HepG2 (cell line): Measurements from ENCODE around the gene METTL26. TPM values are rescaled to one million over a fixed set of nuclear protein-coding genes. Genes with fewer than 3 reads are reported as not detected.

Experiments
- ATAC-seq: fragments of 200-7000 bp; cut with Tn5 transposase; 3 replicates; pipeline ENCODE4 v1.9.1; 2020; ENCODE audit warnings: mild to moderate bottlenecking, moderate library complexity
- BruUV-seq: library from RNA; stranded (reverse); fragments of 400-500 nt; replicated peaks from 2 replicates; lab custom pipeline; 2021; lab: Mats Ljungman, UMichigan
- CTCF ChIA-PET: fragments of 300-600 bp; formaldehyde crosslinking; extraction: SDS; loops from one replicate; lab custom pipeline; 2021; ENCODE audit warnings: low total read pairs, inconsistent platforms, low intra/inter-chr PET ratio; lab: Yijun Ruan, JAX
- POLR2A ChIA-PET: fragments of 350-600 bp; sonication (Branson Sonifier 250); formaldehyde crosslinking; loops from one replicate; lab custom pipeline; 2020; ENCODE audit warnings: antibody characterized with exemption, inconsistent platforms; lab: Yijun Ruan, JAX
- DNase-seq: peaks from one replicate; pipeline ENCODE4 v3.0.0-alpha.2; 2015; ENCODE audit warnings: low spot score
- FAIRE-seq: peaks from 3 replicates; lab custom pipeline; 2011; peaks lifted over from hg19 to GRCh38; lab: Jason Lieb, UNC
- H2AFZ ChIP-seq: one replicate; pipeline ENCODE4 v1.6.1; 2011; ENCODE audit warnings: low read length, inconsistent platforms
- H3K27ac ChIP-seq: fragments of 300-600 bp; 3 replicates; pipeline ENCODE4 v1.8.0; 2011; ENCODE audit warnings: mixed run types, mild to moderate bottlenecking, mixed read lengths, low read length, inconsistent platforms; ENCODE audit not compliant: insufficient read depth; ENCODE audit errors: extremely low read length
- H3K27me3 ChIP-seq, 2 experiments: fragments of 200-600 bp in 1 of 2; 2 replicates in 1 of 2; 3 replicates in 1 of 2; pipeline versions ENCODE4 v1.6.0 to v1.8.0; 2011; ENCODE audit warnings: low read length in 2 of 2, mild to moderate bottlenecking in 2 of 2, moderate library complexity in 2 of 2, inconsistent platforms in 1 of 2; ENCODE audit not compliant: insufficient read depth in 2 of 2, control insufficient read depth in 1 of 2
- H3K36me3 ChIP-seq, 2 experiments: fragments of 200-600 bp in 1 of 2; replicated peaks in 1 of 2; 2 replicates in 1 of 2; 3 replicates in 1 of 2; pipeline versions ENCODE4 v1.5.1 to v1.8.0; 2011; ENCODE audit warnings: low read length in 2 of 2, inconsistent platforms in 1 of 2; ENCODE audit not compliant: insufficient read depth in 2 of 2, control insufficient read depth in 1 of 2
- H3K4me1 ChIP-seq: 2 replicates; pipeline ENCODE4 v1.5.1; 2012; ENCODE audit warnings: low read length, inconsistent platforms; ENCODE audit not compliant: insufficient read depth
- H3K4me2 ChIP-seq: 2 replicates; pipeline ENCODE4 v1.6.0; 2011; ENCODE audit warnings: low read depth, low read length, inconsistent platforms
- H3K4me3 ChIP-seq, 3 experiments: fragments of 200-600 bp in 1 of 3; sonication (generic), shearing (Covaris generic) in 1 of 3; replicated peaks in 1 of 3; 2 replicates each; pipeline ENCODE4 v1.5.1; 2011 to 2016; ENCODE audit warnings: low read length in 3 of 3, inconsistent platforms in 2 of 3, low read depth in 2 of 3, mild to moderate bottlenecking in 2 of 3, control low read depth in 1 of 3, mixed read lengths in 1 of 3; ENCODE audit not compliant: insufficient read depth in 1 of 3
- H3K79me2 ChIP-seq: one replicate; pipeline ENCODE4 v1.6.1; 2011; ENCODE audit warnings: low read length, inconsistent platforms; ENCODE audit not compliant: insufficient read depth
- H3K9ac ChIP-seq: 2 replicates; pipeline ENCODE4 v1.6.0; 2011; ENCODE audit warnings: mild to moderate bottlenecking, low read depth, low read length, inconsistent platforms; ENCODE audit not compliant: insufficient read depth
- H3K9me3 ChIP-seq: 2 replicates; pipeline ENCODE4 v1.5.1; 2012; ENCODE audit warnings: mild to moderate bottlenecking, low read length
- H4K20me1 ChIP-seq: 2 replicates; pipeline ENCODE4 v1.6.0; 2011; ENCODE audit warnings: inconsistent platforms, mild to moderate bottlenecking, low read length, moderate library complexity; ENCODE audit not compliant: insufficient read depth
- ARID2 ChIP-seq: sonication (generic); formaldehyde crosslinking; IDR thresholded peaks from 2 replicates; pipeline ENCODE4 v1.8.1; 2022; ENCODE audit warnings: mild to moderate bottlenecking, missing genetic modification reagents, borderline replicate concordance
- ARNTL ChIP-seq: sonication (generic); formaldehyde crosslinking; IDR thresholded peaks from 2 replicates; pipeline ENCODE4 v1.4.0; 2020; ENCODE audit warnings: mild to moderate bottlenecking, missing genetic modification reagents
- HNRNPLL ChIP-seq: fragments of 200-400 bp; formaldehyde crosslinking; IDR thresholded peaks from 2 replicates; pipeline ENCODE4 v1.6.1; 2017; ENCODE audit warnings: mild to moderate bottlenecking, low read depth, low read length; ENCODE audit not compliant: poor library complexity, severe bottlenecking
- MYC ChIP-seq: sonication (generic); formaldehyde crosslinking; IDR thresholded peaks from 2 replicates; pipeline ENCODE4 v1.9.0; 2021; ENCODE audit warnings: missing genetic modification reagents, borderline replicate concordance
- NFRKB ChIP-seq: fragments of 450-650 bp; IDR thresholded peaks from 2 replicates; pipeline ENCODE4 v1.6.1; 2017
- NONO ChIP-seq, 2 experiments: fragments of 450-650 bp in 1 of 2; sonication (generic) in 1 of 2; formaldehyde crosslinking in 1 of 2; IDR thresholded peaks in 1 of 2; conservative IDR thresholded peaks in 1 of 2; 2 replicates each; pipeline versions ENCODE4 v1.6.1 to v1.8.0; 2017 to 2022; ENCODE audit warnings: mild to moderate bottlenecking in 1 of 2, missing genetic modification reagents in 1 of 2, moderate library complexity in 1 of 2
- NR2F1 ChIP-seq, 2 experiments: fragments of 450-650 bp in 1 of 2; formaldehyde crosslinking in 1 of 2; IDR thresholded peaks; 2 replicates each; pipeline versions ENCODE4 v1.5.0 to v1.6.1; 2016 to 2020; ENCODE audit warnings: mild to moderate bottlenecking in 1 of 2, missing compliant biosample characterization in 1 of 2, missing genetic modification reagents in 1 of 2, moderate library complexity in 1 of 2
- PAX8 ChIP-seq: sonication (generic); formaldehyde crosslinking; IDR thresholded peaks from 2 replicates; pipeline ENCODE4 v1.8.0; 2022; ENCODE audit warnings: mild to moderate bottlenecking, missing genetic modification reagents, borderline replicate concordance
- POLR2A ChIP-seq, 2 experiments: IDR thresholded peaks; 2 replicates each; pipeline ENCODE4 v1.6.1; 2011; ENCODE audit warnings: low read depth in 2 of 2, low read length in 2 of 2, mild to moderate bottlenecking in 1 of 2, moderate library complexity in 1 of 2; ENCODE audit not compliant: insufficient read depth in 1 of 2
- RBFOX2 ChIP-seq: fragments of 200-400 bp; formaldehyde crosslinking; IDR thresholded peaks from 2 replicates; pipeline ENCODE4 v1.6.1; 2017; ENCODE audit warnings: low read depth, mild to moderate bottlenecking, low read length
- SIN3A ChIP-seq: IDR thresholded peaks from 2 replicates; pipeline ENCODE4 v1.6.1; 2011; ENCODE audit warnings: low read depth, mild to moderate bottlenecking, control low read depth, low read length, borderline replicate concordance
- SOX6 ChIP-seq, 2 experiments: fragments of 450-650 bp in 1 of 2; sonication (generic) in 1 of 2; formaldehyde crosslinking in 1 of 2; IDR thresholded peaks; 2 replicates each; pipeline versions ENCODE4 v1.4.0 to v1.6.1; 2017 to 2020; ENCODE audit warnings: antibody characterized with exemption in 1 of 2, mild to moderate bottlenecking in 1 of 2, missing genetic modification reagents in 1 of 2
- STAT5B ChIP-seq: sonication (generic); formaldehyde crosslinking; IDR thresholded peaks from 2 replicates; pipeline ENCODE4 v1.4.0; 2020; ENCODE audit warnings: missing genetic modification reagents
- XBP1 ChIP-seq: sonication (generic); formaldehyde crosslinking; IDR thresholded peaks from 2 replicates; pipeline ENCODE4 v1.5.0; 2020; ENCODE audit warnings: missing genetic modification reagents
- ZFP36 ChIP-seq: fragments of 150-350 bp; IDR thresholded peaks from 2 replicates; pipeline ENCODE4 v1.6.1; 2018; ENCODE audit warnings: borderline replicate concordance, low read length, low read depth; ENCODE audit not compliant: partially characterized antibody
- ZMAT3 ChIP-seq: sonication (generic); formaldehyde crosslinking; conservative IDR thresholded peaks from 2 replicates; pipeline ENCODE4 v1.7.0; 2021; ENCODE audit warnings: missing genetic modification reagents
- ZNF354B ChIP-seq: sonication (generic); formaldehyde crosslinking; IDR thresholded peaks from 2 replicates; pipeline ENCODE4 v1.8.0; 2022; ENCODE audit warnings: mild to moderate bottlenecking, missing genetic modification reagents
- ZNF773 ChIP-seq: sonication (generic); formaldehyde crosslinking; IDR thresholded peaks from 2 replicates; pipeline ENCODE4 v1.4.0; 2020; ENCODE audit warnings: missing genetic modification reagents, borderline replicate concordance
- ZZZ3 ChIP-seq: sonication (generic); formaldehyde crosslinking; IDR thresholded peaks from 2 replicates; pipeline ENCODE4 v1.4.0; 2020; ENCODE audit warnings: missing genetic modification reagents, mild to moderate bottlenecking, borderline replicate concordance
- WGBS: methylation state at CpG from one replicate; pipeline ENCODE4 v1.1.6; 2017; ENCODE audit warnings: low lambda C conversion rate; 5-methylcytosine and 5-hydroxymethylcytosine counted together
- in situ Hi-C: cut with HindIII; loops from 2 replicates; pipeline ENCODE4 v1.10.0; 2017; ENCODE audit warnings: low pct_unique_long_range_greater_than_20kb; ENCODE audit not compliant: extremely low pct_ligation_motif_present
- intact Hi-C: fragments of 100-400 bp; cut with micrococcal nuclease; formaldehyde crosslinking; loops from one replicate; pipeline ENCODE4 v1.10.0; 2022; ENCODE audit not compliant: unreplicated experiment
- polyA plus RNA-seq, 8 experiments: library from polyadenylated mRNA; depleted of rRNA in 3 of 8; stranded (reverse) in 7 of 8; unstranded in 1 of 8; fragments of >200 nt; fragmentation: Illumina TruSeq in 4 of 8; extraction: Trizol in 4 of 8; gene quantifications; 2 replicates each; pipeline versions ENCODE4 v1.2.1 to v1.2.3, GENCODE V29; 2011 to 2016; ENCODE audit warnings: low read depth in 4 of 8, missing spikeins in 1 of 8, mixed read lengths in 1 of 8; ENCODE audit not compliant: insufficient read depth in 1 of 8
- total RNA-seq, 5 experiments: library from RNA; depleted of rRNA; stranded (reverse); fragments of >200 nt; fragmentation: Illumina TruSeq; extraction: Trizol; gene quantifications; 2 replicates each; pipeline ENCODE4 v1.2.3, GENCODE V29; 2016; ENCODE audit warnings: low read depth in 1 of 5
- TF ChIP-seq, protein P1 (sequence below): sonication (generic); formaldehyde crosslinking; IDR thresholded peaks from 2 replicates; pipeline ENCODE4 v1.5.0; 2020; ENCODE audit warnings: mild to moderate bottlenecking, missing genetic modification reagents

Gene METTL26
- total and polyA plus RNA-seq, 2 of the 13 experiments (the other 11 are each of a cell fraction or from before 2014, with no cell fraction given): 65.5 to 70.1 TPM

GRCh38 chr16:588889-589657 lies 47.0 kb downstream of the METTL26 start (continued):
- TF ChIP-seq SOX6 (IDR thresholded peaks at IDR 0.05) (no peak), SOX6 (CRISPR knock-in tag; IDR thresholded peaks at IDR 0.05) (peak; percentile 67), STAT5B (CRISPR knock-in tag) (no peak), RBFOX2 (peak; percentile 96), NFRKB (no peak), ARNTL (CRISPR knock-in tag) (peak; percentile 60; the same call in 1 of the 2 replicates), MYC (CRISPR knock-in tag) (peak; percentile 66; the same call in 1 of the 2 replicates)
- TF ChIP-seq, all 625 proteins: peak for 182

DNA sequence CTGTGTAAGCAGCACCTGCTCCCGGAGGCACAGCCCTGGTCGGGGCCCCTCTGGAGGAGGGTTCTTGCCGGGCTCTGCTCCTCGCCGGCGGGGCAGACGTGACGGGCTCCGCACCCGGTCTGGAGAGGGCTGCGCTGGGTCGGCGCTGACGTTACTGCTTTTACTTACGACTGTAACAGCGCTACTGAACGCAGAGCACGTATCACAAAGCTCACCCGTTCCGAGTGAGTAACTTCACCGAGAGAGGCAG lies 47.5 kb downstream of the METTL26 start:
- Histone ChIP-seq H3K4me2 (peak overlapping the region; percentile 95), H3K4me1 (peaks cover 63% of the 10 kb centered on the region), H3K27ac (peak overlapping the region; percentile 99), H3K79me2 (peaks cover 33% of the 10 kb centered on the region), H2AFZ (no peak overlapping the region), H4K20me1 (peaks cover 14% of the 10 kb centered on the region; the same call in 1 of the 2 replicates), H3K9ac (peak overlapping the region; percentile 97), H3K27me3 (no peaks in the 10 kb centered on the region), H3K36me3 (no peaks in the 10 kb centered on the region), H3K9me3 (no peaks in the 10 kb centered on the region), H3K4me3 (peak overlapping the region; percentile 94 to 96 (median 96))
- intact Hi-C loops: loop anchor here (10.0 kb wide), 1 partner anchor 56 kb away; the partner anchor contains the start of genes MCRIP2 and WDR90
- DNase-seq: no peak
- peak; percentile 0; the same call in 2 of the 3 replicates for ATAC-seq
- no CpG with 5 or more reads among the region's 21 CpGs for WGBS
- ChIA-PET CTCF (no interaction called here), POLR2A (interaction anchor here (0.7 to 1.5 kb wide), 9 partner anchors 9 to 191 kb away, joined by 3 to 7 read pairs (median 3); partner anchors contain the start of genes DECR2, METTL26 and WFIKKN1)
- in situ Hi-C loops: no loop called here
- FAIRE-seq: no peak
- TSS peak; percentile 85 for BruUV-seq
- TF ChIP-seq ZMAT3 (CRISPR knock-in tag): no peak
- 0 out of 2 replicates have a peak, but pooled peaks have one; percentile 45 for TF ChIP-seq ARID2 (CRISPR knock-in tag)
- TF ChIP-seq PAX8 (CRISPR knock-in tag): no peak; the same call in 1 of the 2 replicates
- peak; percentile 20; the same call in 1 of the 2 replicates for TF ChIP-seq SIN3A
- TF ChIP-seq, protein P1, sequence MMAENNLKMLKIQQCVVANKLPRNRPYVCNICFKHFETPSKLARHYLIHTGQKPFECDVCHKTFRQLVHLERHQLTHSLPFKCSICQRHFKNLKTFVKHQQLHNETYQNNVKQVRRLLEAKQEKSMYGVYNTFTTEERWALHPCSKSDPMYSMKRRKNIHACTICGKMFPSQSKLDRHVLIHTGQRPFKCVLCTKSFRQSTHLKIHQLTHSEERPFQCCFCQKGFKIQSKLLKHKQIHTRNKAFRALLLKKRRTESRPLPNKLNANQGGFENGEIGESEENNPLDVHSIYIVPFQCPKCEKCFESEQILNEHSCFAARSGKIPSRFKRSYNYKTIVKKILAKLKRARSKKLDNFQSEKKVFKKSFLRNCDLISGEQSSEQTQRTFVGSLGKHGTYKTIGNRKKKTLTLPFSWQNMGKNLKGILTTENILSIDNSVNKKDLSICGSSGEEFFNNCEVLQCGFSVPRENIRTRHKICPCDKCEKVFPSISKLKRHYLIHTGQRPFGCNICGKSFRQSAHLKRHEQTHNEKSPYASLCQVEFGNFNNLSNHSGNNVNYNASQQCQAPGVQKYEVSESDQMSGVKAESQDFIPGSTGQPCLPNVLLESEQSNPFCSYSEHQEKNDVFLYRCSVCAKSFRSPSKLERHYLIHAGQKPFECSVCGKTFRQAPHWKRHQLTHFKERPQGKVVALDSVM (CRISPR knock-in tag): peak; percentile 39; the same call in 1 of the 2 replicates
- no peak for TF ChIP-seq NR2F1 (CRISPR knock-in tag; IDR thresholded peaks at IDR 0.05)
- peak in 1 of 2 experiments; percentile 62; a peak in 1 of 4 replicates for TF ChIP-seq POLR2A (IDR thresholded peaks at IDR 0.05; ENCODE audit: insufficient read depth in 1 of 2, low read depth in 2 of 2, low read length in 2 of 2)
- TF ChIP-seq ZNF354B (CRISPR knock-in tag): 0 out of 2 replicates have a peak, but pooled peaks have one; percentile 50
- no peak for TF ChIP-seq ZZZ3 (CRISPR knock-in tag)
- no peak for TF ChIP-seq XBP1 (CRISPR knock-in tag)
- no peak for TF ChIP-seq ZFP36
- TF ChIP-seq ZNF773 (CRISPR knock-in tag): no peak
- TF ChIP-seq HNRNPLL: peak; percentile 85
- no peak for TF ChIP-seq NONO (IDR thresholded peaks at IDR 0.05)
- TF ChIP-seq NONO (CRISPR knock-in tag; conservative IDR thresholded peaks at IDR 0.05): no peak
